Lung (tissue), 12 donors: ENCODE measurements around the gene SUSD1. TPM values are rescaled to one million over a fixed set of nuclear protein-coding genes. Genes with fewer than 3 reads are reported as not detected.

Experiments used
- ATAC-seq: fragments of 200-7000 bp; cut with Tn5 transposase; one replicate; pipeline ENCODE4 v1.9.1; 2020; ENCODE audit warnings: moderate number of reproducible peaks; ENCODE audit not compliant: insufficient read depth, low FRiP score
- DNase-seq, 3 donors: peaks; one replicate each; pipeline ENCODE4 v3.0.0-alpha.2; 2013 to 2017
- H3K27ac ChIP-seq, 2 donors: one replicate each; pipeline ENCODE4 v1.5.1; 2013; ENCODE audit warnings: mild to moderate bottlenecking in 2 of 2, moderate library complexity in 2 of 2, control low read depth in 1 of 2, inconsistent platforms in 1 of 2, low read depth in 1 of 2, low read length in 1 of 2
- H3K27me3 ChIP-seq, 3 donors: one replicate each; pipeline ENCODE4 v1.5.1; 2013; ENCODE audit warnings: low read length in 2 of 3; ENCODE audit not compliant: control insufficient read depth in 3 of 3, insufficient read depth in 3 of 3
- H3K36me3 ChIP-seq, 4 donors: one replicate each; pipeline ENCODE4 v1.5.1; 2013; ENCODE audit warnings: low read length in 4 of 4, mild to moderate bottlenecking in 1 of 4, moderate library complexity in 1 of 4; ENCODE audit not compliant: control insufficient read depth in 4 of 4, insufficient read depth in 4 of 4
- H3K4me1 ChIP-seq, 5 donors: one replicate each; pipeline ENCODE4 v1.5.1; 2013; ENCODE audit warnings: low read length in 5 of 5, mild to moderate bottlenecking in 2 of 5, moderate library complexity in 1 of 5; ENCODE audit not compliant: control insufficient read depth in 5 of 5, insufficient read depth in 5 of 5
- H3K4me3 ChIP-seq: one replicate; pipeline ENCODE4 v1.5.1; 2013; ENCODE audit warnings: mild to moderate bottlenecking, control low read depth, moderate library complexity
- H3K9ac ChIP-seq, 2 donors: one replicate each; pipeline ENCODE4 v1.5.1; 2013; ENCODE audit warnings: low read length in 2 of 2, control low read depth in 1 of 2; ENCODE audit not compliant: insufficient read depth in 1 of 2
- H3K9me3 ChIP-seq, 4 donors: one replicate each; pipeline ENCODE4 v1.5.1; 2013; ENCODE audit warnings: low read length in 3 of 4, mild to moderate bottlenecking in 1 of 4, moderate library complexity in 1 of 4; ENCODE audit not compliant: control insufficient read depth in 4 of 4, insufficient read depth in 3 of 4
- CTCF ChIP-seq: IDR thresholded peaks from 2 replicates; pipeline ENCODE4 v1.5.1; 2012; ENCODE audit warnings: mild to moderate bottlenecking; ENCODE audit errors: control extremely low read depth, extremely low read depth
- WGBS, 2 donors: extraction: QIAGEN DNeasy Blood & Tissue Kit; methylation state at CpG; one replicate each; pipeline ENCODE4 v1.1.7; 2013; 5-methylcytosine and 5-hydroxymethylcytosine counted together
- polyA plus RNA-seq, 2 donors: library from polyadenylated mRNA; stranded (reverse); fragments of 200-250 nt; gene quantifications; one replicate each; pipeline ENCODE4 v1.2.1, GENCODE V29; 2013
- total RNA-seq, 2 donors: library from RNA; depleted of rRNA in 1 of 2; stranded (reverse); fragments of >200 nt in 1 of 2; gene quantifications; one replicate each; pipeline ENCODE4 v1.2.1, GENCODE V29; 2014 to 2021
- donor health status: control.
- donor health status: control.
- donor health status: Bipolar disorder and iron deficiency.
- donor health status: healthy.
- donor health status: DM: yes; HTN: yes; CAD: no.

The SUSD1 gene
- total and polyA plus RNA-seq, 4 donors: 4.4 to 26.6 (median 21.1) TPM

- peak; percentile 81 for ATAC-seq
- H3K9me3 ChIP-seq: no peaks in the 10 kb centered on the region
- no peak for TF ChIP-seq CTCF
- H3K27ac ChIP-seq: peak overlapping the region; percentile 86 to 89
- no peaks in the 10 kb centered on the region for H3K36me3 ChIP-seq
- no peak for DNase-seq
- H3K4me1 ChIP-seq: peaks cover 0 to 12% (median 0%) of the 10 kb centered on the region in 5 donors
- no peaks in the 10 kb centered on the region for H3K27me3 ChIP-seq
- no peak overlapping the region for H3K9ac ChIP-seq
- WGBS, 2 donors: 40 to 62% methylated on average over 4 of the region's 4 CpGs
- H3K4me3 ChIP-seq: no peak overlapping the region
These were observed 162.8 kb downstream of the SUSD1 start for GRCh38 chr9:112012026-112012902.

GRCh38 chr9:112011051-112011620 is 164.0 kb downstream of the SUSD1 start:
- H3K4me3 ChIP-seq: no peak overlapping the region
- TF ChIP-seq CTCF: no peak
- no peaks in the 10 kb centered on the region for H3K36me3 ChIP-seq
- no peaks in the 10 kb centered on the region for H3K27me3 ChIP-seq
- no peak for ATAC-seq
- H3K4me1 ChIP-seq: peaks cover 0 to 12% (median 0%) of the 10 kb centered on the region in 5 donors
- no peak overlapping the region for H3K9ac ChIP-seq
- DNase-seq: no peak
- no peaks in the 10 kb centered on the region for H3K9me3 ChIP-seq
- 92 to 97% methylated on average over 3 of the region's 3 CpGs for WGBS, 2 donors
- H3K27ac ChIP-seq: no peak overlapping the region

GRCh38 chr9:112010537-112010936 is 164.6 kb downstream of the SUSD1 start:
- no peak overlapping the region for H3K9ac ChIP-seq
- TF ChIP-seq CTCF: no peak
- ATAC-seq (no peak), DNase-seq (no peak)
- no peak overlapping the region for H3K27ac ChIP-seq
- no peak overlapping the region for H3K4me3 ChIP-seq
- H3K27me3 ChIP-seq: no peaks in the 10 kb centered on the region
- H3K4me1 ChIP-seq: peaks cover 0 to 14% (median 0%) of the 10 kb centered on the region in 5 donors
- H3K9me3 ChIP-seq: no peaks in the 10 kb centered on the region
- H3K36me3 ChIP-seq: no peaks in the 10 kb centered on the region
